NCI-H146 (cell line): Measurements from ENCODE around the gene PLA2G4B.
"Not testable (repeated sequence)": the region's sequence is repeated elsewhere in the genome, so short reads cannot be mapped to it uniquely, and the experiment has no call there.

Experiments used
- DNase-seq: peaks from one replicate; lab custom pipeline; 2025; lab: John Stamatoyannopoulos, UW

The PLA2G4B gene

DNA sequence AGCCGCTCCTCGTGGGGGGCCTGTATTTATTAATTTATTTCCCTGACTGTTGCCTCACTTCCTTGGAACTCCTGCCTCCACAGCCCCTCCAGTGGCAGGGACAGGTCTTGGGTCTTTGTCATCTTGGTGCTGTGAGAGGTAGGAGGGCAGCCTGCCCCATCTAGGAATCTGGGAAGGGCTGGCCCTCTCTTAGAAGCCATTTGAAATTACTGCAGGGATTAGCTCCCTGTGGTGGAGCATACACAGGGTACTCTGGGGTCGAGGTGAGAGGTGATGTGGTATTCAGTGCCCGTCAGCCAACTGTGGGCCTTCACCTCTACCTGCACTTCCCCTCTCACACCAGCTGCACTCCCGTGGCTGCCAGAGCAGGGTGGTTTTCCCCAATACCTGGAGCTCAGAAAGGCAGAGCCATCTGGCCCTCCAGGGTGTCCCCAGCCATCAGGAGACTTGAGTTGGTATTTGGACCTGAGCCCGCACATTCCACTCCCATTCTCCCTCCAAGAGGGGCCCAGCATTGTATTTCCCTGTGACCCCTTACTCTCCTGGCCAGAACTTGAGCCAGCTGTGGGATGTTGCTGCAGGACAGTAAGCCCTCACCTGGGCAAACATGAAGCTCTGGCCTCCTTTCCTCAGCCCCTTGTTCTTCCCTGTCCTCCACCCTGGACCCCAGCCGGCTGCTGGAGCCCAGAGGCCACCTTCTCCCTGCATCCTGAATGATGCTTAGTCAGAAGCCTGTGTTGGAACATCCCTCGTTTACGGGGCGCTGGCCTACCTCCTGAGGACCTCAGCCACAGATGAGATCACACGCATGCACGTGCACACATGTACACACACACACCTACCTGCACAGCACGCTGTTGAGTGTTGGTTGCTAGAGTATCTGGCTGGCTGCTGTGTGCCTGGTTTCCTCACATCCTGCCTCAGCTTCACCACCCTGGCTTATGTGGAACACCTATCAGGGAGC lies 12.8 kb upstream of the PLA2G4B start:
- no peak for DNase-seq

DNA sequence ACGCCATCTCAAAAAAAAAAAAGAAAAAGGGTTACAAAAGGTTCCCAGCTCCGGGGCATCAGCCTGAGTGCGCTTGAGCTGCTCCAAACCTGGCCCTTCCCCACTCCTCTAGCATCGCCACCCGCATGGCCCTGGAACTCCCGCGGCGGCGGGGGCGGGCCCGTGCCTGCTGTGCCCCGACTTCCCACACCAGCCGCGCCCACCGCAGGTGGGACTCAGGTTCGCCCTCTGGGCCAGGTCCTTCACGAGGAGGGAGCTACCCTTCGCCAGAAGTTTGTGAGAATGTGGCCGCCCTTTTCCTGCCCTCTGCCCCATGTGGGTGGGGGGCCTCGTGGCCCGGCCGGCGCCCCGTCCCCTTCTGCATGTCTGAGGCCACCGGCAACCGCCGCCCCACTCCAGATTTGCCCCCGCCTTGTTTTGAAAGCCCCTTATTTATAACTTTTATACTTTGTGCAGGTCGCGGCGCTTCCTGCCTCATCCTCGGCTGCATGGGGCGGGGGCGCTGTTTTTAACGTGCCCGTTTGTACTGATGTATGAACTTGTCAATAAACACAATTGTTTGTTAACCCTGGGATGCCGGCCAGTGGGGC lies 11.3 kb upstream of the PLA2G4B start:
- DNase-seq, result peak; percentile 37

DNA sequence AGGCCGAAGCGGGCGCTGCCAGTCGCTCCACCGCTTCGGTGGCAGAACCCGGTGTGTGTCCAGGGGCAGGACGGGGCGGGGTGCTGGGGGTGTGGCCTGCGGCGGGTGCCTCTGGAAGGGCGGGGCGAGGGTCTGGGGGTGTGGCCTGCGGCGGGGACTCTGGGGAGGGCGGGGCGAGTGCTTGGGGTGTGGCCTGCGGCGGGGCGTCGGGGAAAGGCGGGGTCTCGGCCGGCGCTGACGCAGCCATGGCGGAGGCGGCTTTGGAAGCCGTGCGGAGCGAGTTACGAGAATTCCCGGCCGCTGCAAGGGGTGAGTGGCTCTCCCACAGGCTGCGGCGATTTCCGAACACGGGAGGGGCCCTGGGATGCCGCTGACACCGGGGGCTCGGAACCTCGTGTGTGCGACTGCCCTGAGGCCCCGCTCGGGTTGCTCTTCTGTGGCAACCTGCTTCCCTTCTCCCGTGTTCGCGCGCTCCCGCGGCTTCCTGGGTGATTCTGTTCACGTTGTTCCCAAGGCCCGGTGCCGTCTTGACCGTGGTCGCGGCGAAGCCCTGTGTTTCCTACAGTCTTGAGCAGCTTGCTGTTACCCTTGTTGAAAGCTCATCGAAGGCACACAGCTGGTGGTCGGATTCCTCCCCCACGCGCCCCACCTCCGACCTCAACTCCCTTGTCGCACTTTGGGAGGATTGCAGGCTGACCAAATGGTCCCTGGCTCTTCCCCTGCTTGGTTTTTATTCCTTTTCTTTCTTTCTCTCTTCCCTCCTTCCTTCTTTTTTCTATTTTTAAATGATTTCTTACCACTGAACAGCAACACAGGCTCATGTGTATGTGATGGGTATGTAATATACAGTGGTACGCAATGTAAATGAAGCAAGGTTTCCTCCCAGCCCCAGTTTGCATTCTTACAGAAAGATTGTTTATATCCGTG lies 10.5 kb upstream of the PLA2G4B start, which contains the start of gene JMJD7:
JMJD7 (plus strand) TSS at position 213 of the 927 bp plus-strand sequence; CDS start at position 246, 33 bp downstream.
- DNase-seq, result peak; percentile 80

DNA sequence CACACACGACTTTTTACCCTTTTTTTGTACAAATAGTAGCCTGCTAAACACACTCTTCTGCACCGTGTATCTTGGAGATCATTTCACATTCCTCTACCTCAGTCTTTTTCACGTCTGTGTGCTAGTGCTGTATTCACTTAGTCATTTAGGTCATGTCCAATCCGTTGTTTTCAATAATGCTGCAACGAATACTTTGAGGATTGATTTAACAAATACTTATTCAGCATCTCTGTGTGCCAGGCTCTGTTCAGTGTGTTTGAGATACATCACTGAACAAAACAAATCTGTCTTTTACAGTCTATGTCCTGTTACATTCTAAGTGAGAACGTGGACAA lies 9.9 kb upstream of the PLA2G4B start:
- DNase-seq, result no peak

DNA sequence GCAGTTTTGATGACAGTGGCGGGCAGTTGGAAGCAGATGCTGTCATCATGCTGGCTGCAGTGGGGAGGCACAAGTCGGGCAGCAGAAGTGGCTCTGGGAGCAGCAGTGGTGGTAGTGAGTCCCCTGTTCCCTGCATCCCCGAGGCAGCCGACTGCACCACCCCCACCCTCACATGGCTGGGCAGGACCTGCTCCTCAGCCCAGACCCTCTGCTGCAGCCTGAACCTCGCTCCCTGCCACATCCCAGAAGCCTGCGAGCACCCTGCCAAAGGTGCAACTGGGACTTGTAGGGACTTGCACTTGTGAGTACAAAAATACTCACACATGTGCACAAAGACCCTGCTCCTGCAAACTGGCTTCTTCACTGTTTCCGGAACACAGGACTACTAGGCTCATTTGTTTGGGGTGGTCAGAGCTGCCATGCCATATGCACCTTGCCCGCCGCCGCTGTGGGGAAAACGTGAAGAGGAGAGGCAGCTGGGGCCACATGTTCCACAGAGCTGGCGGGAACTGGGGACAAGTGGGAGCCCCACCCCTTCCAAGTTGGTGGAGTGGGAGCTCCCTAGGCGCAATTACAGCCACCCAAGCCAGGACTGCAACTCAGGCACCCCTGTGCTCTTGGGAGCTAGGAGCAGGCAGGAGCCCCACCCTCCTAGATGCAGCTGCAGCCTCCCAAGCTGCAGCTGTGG lies 8.5 kb upstream of the PLA2G4B start:
- DNase-seq, result no peak

DNA sequence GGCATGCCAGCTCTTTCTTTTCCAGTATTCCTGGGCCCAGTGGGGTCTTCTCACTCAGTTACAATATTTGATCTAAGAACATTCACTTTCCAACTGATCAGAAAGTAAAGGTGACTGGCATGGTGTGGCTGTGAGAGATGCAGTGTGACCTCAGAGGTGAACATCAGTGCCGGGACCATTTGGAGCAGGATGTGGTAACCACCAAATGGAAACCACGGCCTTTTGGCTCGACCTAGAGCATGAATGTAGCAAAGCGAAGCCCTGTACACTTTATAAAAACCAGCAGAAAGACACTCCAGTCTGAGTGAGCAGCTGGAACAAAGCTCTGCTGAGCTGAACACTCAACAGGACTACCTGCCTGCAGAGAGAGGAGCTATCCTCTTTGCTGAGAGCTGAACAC lies 7.4 kb upstream of the PLA2G4B start:
- DNase-seq, result not testable (repeated sequence)

DNA sequence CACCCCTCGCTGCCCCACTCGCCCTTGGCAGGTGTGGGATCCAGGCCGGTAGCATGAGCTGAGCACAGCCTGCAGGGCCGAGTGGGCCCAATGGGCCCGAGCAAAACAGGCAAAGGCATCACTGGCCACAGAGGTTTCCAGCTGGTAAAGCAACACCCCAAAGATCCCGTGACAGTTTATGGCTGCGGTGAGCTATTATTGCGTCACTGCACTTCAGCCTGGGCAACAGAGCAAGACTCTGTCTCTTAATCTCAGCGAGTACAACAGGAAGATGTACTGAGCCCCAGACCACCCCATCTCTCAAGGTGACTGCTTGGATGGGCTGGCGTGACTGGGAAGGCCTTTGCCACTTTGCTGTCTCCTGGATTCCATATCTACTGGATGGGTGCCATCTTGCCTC lies 6.4 kb upstream of the PLA2G4B start:
- no peak for DNase-seq

DNA sequence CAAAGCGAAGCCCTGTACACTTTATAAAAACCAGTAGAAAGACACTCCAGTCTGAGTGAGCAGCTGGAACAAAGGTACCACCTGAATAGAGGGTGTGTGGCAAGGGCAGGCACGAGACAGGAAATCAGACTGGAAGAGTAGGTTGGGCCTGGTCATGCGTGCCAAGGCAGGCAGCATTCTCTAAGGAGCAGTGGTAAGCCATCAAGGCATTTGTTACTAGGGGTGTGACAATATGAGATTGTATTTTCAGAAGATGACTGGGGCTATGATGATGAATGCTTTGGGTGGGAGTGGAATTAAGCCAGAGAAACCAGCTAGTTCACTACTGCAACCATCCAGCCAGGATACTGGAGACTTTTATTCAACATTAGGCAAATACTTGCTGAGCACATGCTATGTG lies 5.8 kb upstream of the PLA2G4B start:
- DNase-seq, result no peak

DNA sequence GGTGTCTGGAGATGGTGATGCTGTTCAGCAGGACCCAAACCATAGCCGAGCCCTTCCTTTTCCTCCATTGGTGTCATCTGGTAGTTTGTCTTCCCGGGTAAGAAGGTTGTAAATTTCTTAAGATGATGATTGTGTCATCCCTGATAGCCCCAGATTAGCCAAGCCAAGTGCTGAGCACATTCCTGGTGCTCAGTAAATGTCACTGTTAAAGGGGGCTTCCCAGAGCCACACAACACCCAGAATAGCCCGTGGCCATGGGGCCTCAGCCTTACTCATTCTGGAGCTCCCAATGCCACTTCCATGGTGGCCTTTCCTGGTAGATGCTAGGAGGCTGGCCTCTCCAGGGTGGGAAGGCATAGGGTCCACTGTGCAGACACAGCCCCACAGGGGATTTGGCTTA lies 4.6 kb upstream of the PLA2G4B start:
- no peak for DNase-seq

DNA sequence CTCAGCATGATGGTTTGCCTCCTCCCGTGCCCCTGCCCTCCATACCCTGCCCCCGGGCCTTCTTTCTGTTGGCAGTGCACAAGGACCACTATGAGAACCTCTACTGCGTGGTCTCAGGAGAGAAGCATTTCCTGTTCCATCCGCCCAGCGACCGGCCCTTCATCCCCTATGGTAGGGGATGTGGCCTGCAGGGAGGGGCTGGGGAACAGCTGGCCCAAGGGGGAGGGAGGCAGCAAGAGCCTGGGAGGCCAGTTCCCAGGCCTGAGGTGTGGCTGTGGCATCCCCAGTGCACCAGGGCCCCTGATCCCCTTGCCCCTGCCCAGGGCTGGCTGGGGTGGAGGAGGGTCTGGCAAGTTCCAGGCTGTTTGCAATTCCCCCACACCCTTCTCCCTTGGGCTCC lies 2.6 kb upstream of the PLA2G4B start:
- no peak for DNase-seq

DNA sequence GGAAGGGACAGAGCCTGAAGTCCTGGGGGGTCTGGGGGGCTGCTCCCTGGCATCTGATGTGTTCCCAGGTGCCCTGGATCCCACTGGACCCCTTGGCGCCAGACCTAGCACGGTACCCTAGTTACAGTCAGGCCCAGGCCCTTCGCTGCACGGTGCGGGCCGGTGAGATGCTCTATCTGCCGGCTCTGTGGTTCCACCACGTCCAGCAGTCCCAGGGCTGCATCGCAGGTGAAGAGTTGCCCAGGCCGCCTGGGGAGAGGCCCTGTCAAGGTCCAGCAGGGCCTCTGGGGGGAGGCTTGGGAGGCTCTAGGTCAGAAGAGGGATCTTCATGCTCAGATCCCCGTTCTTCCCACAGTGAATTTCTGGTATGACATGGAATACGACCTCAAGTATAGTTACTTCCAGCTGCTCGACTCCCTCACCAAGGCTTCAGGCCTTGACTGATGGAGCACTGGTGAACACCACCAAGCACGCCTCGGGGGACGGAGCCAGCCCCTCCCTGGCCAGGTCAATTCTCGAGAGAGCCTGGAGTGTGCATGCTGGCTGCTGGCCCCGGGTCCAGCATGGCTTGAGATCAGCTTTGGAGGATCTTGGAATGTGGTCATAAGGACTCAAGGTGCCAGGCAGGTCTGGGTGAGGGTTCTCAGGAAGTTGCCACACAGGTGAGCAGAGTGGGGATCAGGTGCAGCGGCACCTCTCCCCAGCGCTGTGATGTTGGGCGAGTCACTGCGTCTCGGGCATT lies 1.8 kb upstream of the PLA2G4B start:
- DNase-seq, result no peak

DNA sequence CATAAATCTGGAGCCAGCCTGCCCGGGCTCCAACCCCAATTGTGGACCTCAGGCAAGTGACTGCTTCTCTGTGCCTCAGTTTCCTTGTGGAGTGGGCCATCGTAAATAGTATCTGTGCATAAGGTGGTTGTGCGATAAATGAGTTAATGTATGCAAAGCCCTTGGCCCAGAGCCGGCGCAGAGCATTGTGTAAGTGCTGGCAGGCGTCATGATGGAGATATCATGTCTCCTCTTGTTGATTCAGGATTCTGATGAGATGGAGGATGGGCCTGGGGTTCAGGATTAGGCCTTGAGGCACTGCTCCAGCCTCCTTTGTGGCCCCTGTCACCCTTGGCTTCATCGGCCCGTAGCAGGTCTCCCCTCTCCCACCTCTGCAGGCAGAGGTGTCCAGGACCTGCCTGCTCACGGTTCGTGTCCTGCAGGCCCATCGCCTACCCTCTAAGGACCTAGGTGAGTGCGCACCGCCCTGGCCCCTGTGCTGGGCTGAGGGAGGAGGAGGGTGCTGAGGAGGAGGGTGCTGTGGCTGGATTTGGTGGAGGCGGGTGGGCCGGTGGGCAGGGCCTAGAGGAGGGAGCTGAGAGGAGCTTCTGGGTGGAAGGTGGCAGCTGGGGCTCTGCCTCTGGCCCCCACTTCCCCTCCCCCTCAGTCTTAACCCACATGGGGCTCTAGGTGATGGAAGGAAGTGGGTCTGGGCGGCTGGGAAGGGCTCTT lies 1.3 kb downstream of the PLA2G4B start:
- DNase-seq, result no peak

DNA sequence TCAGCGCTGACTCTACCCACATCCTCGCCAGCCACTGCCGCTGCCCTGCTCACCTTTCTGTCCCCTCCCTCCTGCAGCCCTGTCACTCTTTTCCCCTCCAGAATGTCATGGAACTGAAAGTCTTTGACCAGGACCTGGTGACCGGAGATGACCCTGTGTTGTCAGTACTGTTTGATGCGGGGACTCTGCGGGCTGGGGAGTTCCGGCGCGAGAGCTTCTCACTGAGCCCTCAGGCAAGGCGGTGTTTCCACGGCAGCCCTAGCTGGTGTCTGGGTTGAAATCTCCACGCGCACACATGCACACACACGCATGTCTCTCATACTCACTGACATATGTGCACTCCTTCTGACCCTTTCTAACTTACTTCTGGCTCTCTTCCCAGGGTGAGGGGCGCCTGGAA lies 2.0 kb downstream of the PLA2G4B start:
- DNase-seq, result no peak

DNA sequence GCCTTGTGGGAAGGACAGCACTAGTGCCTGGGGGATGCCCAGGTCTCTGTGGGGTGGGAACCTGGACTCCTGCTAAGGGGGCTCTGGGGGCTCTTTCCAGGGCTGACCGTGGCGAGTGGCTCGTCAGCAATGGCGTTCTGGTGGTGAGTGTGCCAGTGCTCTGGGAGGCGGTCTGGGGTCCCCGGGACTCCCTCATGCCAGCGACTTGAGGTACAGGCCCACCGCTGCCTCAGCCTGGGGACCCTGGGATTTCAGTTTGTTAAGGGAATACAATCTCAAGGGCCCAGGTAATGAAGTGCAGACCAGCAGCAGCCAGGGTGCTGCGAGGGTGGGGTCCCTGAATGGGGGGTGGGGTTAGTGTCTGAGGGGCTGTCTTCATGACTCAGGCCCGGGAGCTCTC lies 2.5 kb downstream of the PLA2G4B start:
- DNase-seq, result no peak

DNA sequence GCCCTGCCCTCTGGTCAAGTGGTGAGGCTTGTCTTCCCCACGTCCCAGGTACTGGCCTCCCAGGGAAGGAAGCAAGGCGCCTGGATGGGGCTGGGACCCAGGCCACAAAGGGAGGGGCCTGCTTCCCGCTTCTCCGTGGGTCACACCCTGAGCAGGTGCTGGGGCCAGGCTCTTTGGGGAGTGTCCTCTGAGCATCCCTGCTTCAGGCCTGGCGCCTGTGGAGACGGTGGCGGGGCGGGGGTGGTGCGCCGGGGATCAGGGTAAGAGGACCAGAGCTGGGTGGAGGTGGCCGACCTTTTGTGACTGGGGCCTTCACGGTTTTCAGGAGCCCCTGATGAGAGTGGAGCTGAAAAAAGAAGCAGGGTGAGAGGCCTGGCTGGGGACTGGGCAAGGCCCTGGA lies 3.6 kb downstream of the PLA2G4B start:
- no peak for DNase-seq

DNA sequence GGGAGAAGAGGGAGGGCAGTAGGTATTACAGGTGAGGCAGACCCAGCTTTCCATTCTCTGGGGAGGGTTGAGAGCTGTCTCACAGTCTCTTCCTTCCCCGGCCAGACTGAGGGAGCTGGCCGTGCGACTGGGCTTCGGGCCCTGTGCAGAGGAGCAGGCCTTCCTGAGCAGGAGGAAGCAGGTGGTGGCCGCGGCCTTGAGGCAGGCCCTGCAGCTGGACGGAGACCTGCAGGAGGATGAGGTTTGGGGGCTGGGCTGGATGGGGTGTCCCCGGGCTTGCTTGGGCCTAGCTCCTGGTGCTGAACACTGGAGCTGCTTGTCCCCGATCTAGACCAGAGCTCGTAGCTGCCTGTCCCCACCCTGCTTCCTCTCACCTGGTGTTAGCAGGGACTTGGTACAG lies 4.9 kb downstream of the PLA2G4B start:
- DNase-seq, result no peak

DNA sequence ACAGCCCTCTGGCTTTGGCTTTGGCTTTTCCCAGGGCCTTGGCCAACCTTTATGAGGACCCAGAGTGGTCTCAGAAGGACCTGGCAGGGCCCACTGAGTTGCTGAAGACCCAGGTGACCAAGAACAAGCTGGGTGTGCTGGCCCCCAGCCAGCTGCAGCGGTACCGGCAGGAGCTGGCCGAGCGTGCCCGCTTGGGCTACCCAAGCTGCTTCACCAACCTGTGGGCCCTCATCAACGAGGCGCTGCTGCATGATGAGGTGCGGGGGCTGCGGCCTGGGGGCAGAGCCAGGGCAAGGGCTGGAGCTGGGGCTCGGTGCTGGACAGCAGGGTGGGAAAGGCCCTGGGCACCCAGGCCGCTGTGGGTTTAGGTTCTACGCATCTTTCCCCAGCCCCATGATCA lies 6.2 kb downstream of the PLA2G4B start:
- DNase-seq, result no peak

DNA sequence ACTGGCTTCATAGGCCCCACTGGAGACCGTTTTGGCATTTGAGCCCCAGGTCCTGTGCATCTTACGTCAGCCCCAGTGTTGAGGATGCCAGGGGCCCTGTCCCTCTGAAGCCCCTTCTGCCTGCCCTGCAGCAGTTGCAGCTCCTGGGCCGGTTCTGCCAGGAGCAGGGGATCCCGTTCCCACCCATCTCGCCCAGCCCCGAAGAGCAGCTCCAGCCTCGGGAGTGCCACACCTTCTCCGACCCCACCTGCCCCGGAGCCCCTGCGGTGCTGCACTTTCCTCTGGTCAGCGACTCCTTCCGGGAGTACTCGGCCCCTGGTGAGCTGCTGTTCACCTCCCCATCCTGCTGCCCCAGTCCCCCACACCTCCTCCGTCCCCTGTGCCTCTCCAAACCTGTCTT lies 8.6 kb downstream of the PLA2G4B start:
- DNase-seq, result no peak

DNA sequence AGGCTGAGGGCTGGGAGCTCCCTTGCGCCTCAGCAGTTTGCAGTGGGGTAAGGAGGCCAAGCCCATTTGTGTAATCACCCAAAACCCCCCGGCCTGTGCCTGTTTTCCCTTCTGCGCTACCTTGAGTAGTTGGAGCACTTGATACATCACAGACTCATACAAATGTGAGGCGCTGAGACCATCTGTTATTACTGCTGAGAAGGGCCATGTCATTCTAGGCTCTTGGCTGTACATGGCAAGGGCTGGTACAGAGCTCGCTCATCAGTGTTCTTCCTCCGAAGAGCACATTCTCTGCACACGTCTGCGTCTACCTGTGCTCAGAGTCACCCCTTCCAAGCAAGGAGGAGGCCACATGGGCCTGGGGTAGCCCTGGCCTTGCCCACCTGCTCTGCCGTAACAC lies 9.3 kb downstream of the PLA2G4B start:
- DNase-seq, result no peak

DNA sequence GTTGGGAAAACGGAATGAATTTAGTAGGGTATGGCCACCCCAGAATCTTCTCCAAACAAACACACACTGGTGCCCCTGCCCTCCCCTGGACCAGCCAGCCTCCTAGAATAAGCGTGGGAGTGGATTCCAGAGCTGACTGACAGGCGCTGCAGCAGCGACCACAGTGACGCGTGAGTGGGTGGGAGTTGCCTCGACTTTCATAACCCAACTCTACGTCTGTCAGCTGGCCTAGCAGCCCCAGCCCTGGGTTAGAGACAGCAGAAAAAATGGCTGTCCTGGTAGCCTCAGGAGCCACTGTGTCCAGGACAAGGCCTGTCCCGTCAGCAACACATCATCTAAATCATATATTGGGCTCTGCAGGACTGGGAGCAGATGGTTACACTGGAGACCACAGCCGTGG lies 10.0 kb downstream of the PLA2G4B start:
- DNase-seq, result no peak

DNA sequence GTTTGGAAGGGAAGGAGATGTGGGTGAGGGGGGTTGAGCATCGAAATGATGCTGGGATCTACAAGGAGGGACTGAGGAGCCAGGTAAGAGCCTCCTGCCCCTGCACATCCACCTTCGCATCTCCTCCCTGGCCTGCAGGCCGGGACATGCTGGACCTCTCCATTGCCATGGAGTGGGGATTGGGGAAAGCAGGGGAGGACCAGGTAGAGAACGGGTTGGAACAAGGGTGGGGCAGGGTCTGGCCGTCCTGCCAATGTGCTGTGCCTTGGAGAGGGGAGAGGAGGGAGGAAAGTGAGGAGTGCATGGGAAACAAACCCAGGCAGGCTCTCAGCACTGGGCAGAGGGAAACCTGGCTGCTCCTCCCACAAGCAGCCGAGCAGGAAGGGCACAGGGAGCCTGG lies 10.6 kb downstream of the PLA2G4B start:
- DNase-seq, result no peak
